IMR-90 (cell line): ENCODE results near the gene PHACTR3. TPM values are rescaled to one million over a fixed set of nuclear protein-coding genes. Genes with fewer than 3 reads are reported as not detected.

Source experiments
- ATAC-seq: fragments of 200-7000 bp; cut with Tn5 transposase; 2 replicates; pipeline ENCODE4 v1.9.1; 2020; ENCODE audit warnings: low read depth, mild to moderate bottlenecking, moderate library complexity
- BruUV-seq: library from RNA; stranded (reverse); fragments of 400-500 nt; replicated peaks from 2 replicates; lab custom pipeline; 2021; lab: Mats Ljungman, UMichigan
- CTCF ChIA-PET: fragments of 300-600 bp; formaldehyde crosslinking; extraction: SDS; loops from one replicate; lab custom pipeline; 2021; ENCODE audit warnings: antibody characterized with exemption; lab: Yijun Ruan, JAX
- POLR2A ChIA-PET: fragments of 300-600 bp; sonication (Branson Sonifier 250); formaldehyde crosslinking; loops from one replicate; lab custom pipeline; 2022; ENCODE audit warnings: antibody characterized with exemption; ENCODE audit not compliant: unreplicated experiment; lab: Charles Lee
- DNase-seq: peaks from one replicate; pipeline ENCODE4 v3.0.0; 2013
- H2AFZ ChIP-seq: replicated peaks from 2 replicates; pipeline ENCODE3; 2013; ENCODE audit warnings: low read length, mild to moderate bottlenecking; ENCODE audit not compliant: poor library complexity
- H2AK5ac ChIP-seq: 2 replicates; pipeline ENCODE4 v1.6.1; 2013; ENCODE audit warnings: low read depth, low read length, inconsistent platforms
- H2AK9ac ChIP-seq: replicated peaks from 2 replicates; pipeline ENCODE3; 2013; ENCODE audit warnings: mild to moderate bottlenecking, low read depth, low read length, moderate library complexity; ENCODE audit not compliant: poor library complexity
- H2BK120ac ChIP-seq: 2 replicates; pipeline ENCODE4 v1.6.1; 2013; ENCODE audit warnings: low read depth, low read length, inconsistent platforms
- H2BK15ac ChIP-seq: 3 replicates; pipeline ENCODE4 v1.6.1; 2013; ENCODE audit warnings: low read depth, low read length, inconsistent platforms
- H2BK20ac ChIP-seq: 2 replicates; pipeline ENCODE4 v1.6.1; 2013; ENCODE audit warnings: low read depth, mild to moderate bottlenecking, inconsistent platforms, low read length, moderate library complexity
- H2BK5ac ChIP-seq: 2 replicates; pipeline ENCODE4 v1.6.1; 2013; ENCODE audit warnings: mild to moderate bottlenecking, low read depth, low read length, inconsistent platforms; ENCODE audit not compliant: poor library complexity, severe bottlenecking
- H3K14ac ChIP-seq: replicated peaks from 2 replicates; pipeline ENCODE4 v1.6.1; 2013; ENCODE audit warnings: low read depth, low read length, inconsistent platforms
- H3K18ac ChIP-seq: 2 replicates; pipeline ENCODE4 v1.6.1; 2013; ENCODE audit warnings: low read depth, low read length, control low read depth
- H3K23ac ChIP-seq: 2 replicates; pipeline ENCODE4 v1.6.1; 2013; ENCODE audit warnings: low read depth, low read length, inconsistent platforms
- H3K27ac ChIP-seq: 2 replicates; pipeline ENCODE4 v1.5.1; 2013; ENCODE audit warnings: mild to moderate bottlenecking, control low read depth, low read length; ENCODE audit not compliant: insufficient read depth
- H3K27me3 ChIP-seq: 2 replicates; pipeline ENCODE4 v1.6.1; 2013; ENCODE audit warnings: low read length; ENCODE audit not compliant: control insufficient read depth, insufficient read depth
- H3K36me3 ChIP-seq: 2 replicates; pipeline ENCODE4 v1.6.1; 2013; ENCODE audit warnings: low read length, mixed read lengths; ENCODE audit not compliant: control insufficient read depth, insufficient read depth
- H3K4ac ChIP-seq: 2 replicates; pipeline ENCODE4 v1.6.1; 2013; ENCODE audit warnings: low read depth, low read length, inconsistent platforms
- H3K4me1 ChIP-seq: 2 replicates; pipeline ENCODE4 v1.6.1; 2013; ENCODE audit warnings: low read length, mixed read lengths; ENCODE audit not compliant: control insufficient read depth, insufficient read depth
- H3K4me2 ChIP-seq: 2 replicates; pipeline ENCODE4 v1.6.1; 2013; ENCODE audit warnings: low read depth, mild to moderate bottlenecking, control low read depth, low read length, moderate library complexity
- H3K4me3 ChIP-seq: 2 replicates; pipeline ENCODE4 v1.5.1; 2013; ENCODE audit warnings: low read depth, mild to moderate bottlenecking, control low read depth, low read length, moderate library complexity; ENCODE audit not compliant: insufficient read depth
- H3K56ac ChIP-seq: 2 replicates; pipeline ENCODE4 v1.6.1; 2013; ENCODE audit warnings: low read length, inconsistent platforms; ENCODE audit not compliant: insufficient read depth; ENCODE audit errors: extremely low read depth
- H3K79me1 ChIP-seq, 2 experiments: 2 replicates each; pipeline ENCODE4 v1.6.1; 2013; ENCODE audit warnings: low read length in 2 of 2, inconsistent platforms in 1 of 2, low read depth in 1 of 2
- H3K9ac ChIP-seq: 2 replicates; pipeline ENCODE4 v1.6.1; 2013; ENCODE audit warnings: low read depth, low read length, control low read depth
- H3K9me1 ChIP-seq: 2 replicates; pipeline ENCODE4 v1.6.1; 2013; ENCODE audit warnings: low read length, inconsistent platforms; ENCODE audit not compliant: insufficient read depth
- H3K9me3 ChIP-seq: 2 replicates; pipeline ENCODE4 v1.6.1; 2013; ENCODE audit warnings: low read length; ENCODE audit not compliant: control insufficient read depth, insufficient read depth
- H4K20me1 ChIP-seq: 2 replicates; pipeline ENCODE4 v1.6.1; 2013; ENCODE audit warnings: low read length, inconsistent platforms; ENCODE audit not compliant: insufficient read depth
- H4K5ac ChIP-seq: 2 replicates; pipeline ENCODE4 v1.6.1; 2013; ENCODE audit warnings: mild to moderate bottlenecking, low read depth, low read length, control low read depth
- H4K8ac ChIP-seq, 2 experiments: 2 replicates each; pipeline ENCODE4 v1.6.1; 2013; ENCODE audit warnings: low read depth in 2 of 2, low read length in 2 of 2, control low read depth in 1 of 2, inconsistent platforms in 1 of 2
- H4K91ac ChIP-seq: 2 replicates; pipeline ENCODE4 v1.6.1; 2013; ENCODE audit warnings: low read depth, low read length, inconsistent platforms; ENCODE audit not compliant: insufficient read depth
- BHLHE40 ChIP-seq: fragments of 150-350 bp; IDR thresholded peaks from 2 replicates; pipeline ENCODE4 v1.6.1; 2016; ENCODE audit warnings: mild to moderate bottlenecking, low read depth, low read length
- CEBPB ChIP-seq: IDR thresholded peaks from 2 replicates; pipeline ENCODE4 v1.6.1; 2012; ENCODE audit warnings: low read depth, low read length, improper control_type of control experiment
- CHD1 ChIP-seq: IDR thresholded peaks from 2 replicates; pipeline ENCODE4 v1.6.1; 2012; ENCODE audit warnings: low read depth, low read length, improper control_type of control experiment
- CTCF ChIP-seq: conservative IDR thresholded peaks from 2 replicates; pipeline ENCODE4 v1.5.1; 2012; ENCODE audit warnings: mild to moderate bottlenecking, low read depth, low read length, improper control_type of control experiment
- FOS ChIP-seq: fragments of 150-350 bp; IDR thresholded peaks from 2 replicates; pipeline ENCODE4 v1.6.1; 2016; ENCODE audit warnings: low read depth, low read length
- MAFK ChIP-seq: IDR thresholded peaks from 2 replicates; pipeline ENCODE4 v1.6.1; 2012; ENCODE audit warnings: low read depth, low read length, improper control_type of control experiment
- MAZ ChIP-seq: IDR thresholded peaks from 2 replicates; pipeline ENCODE4 v1.6.1; 2012; ENCODE audit warnings: low read depth, mild to moderate bottlenecking, low read length, improper control_type of control experiment, moderate library complexity, borderline replicate concordance
- MXI1 ChIP-seq: IDR thresholded peaks from 2 replicates; pipeline ENCODE4 v1.6.1; 2012; ENCODE audit warnings: low read depth, mild to moderate bottlenecking, low read length, moderate library complexity, borderline replicate concordance
- NFE2L2 ChIP-seq: fragments of 150-350 bp; IDR thresholded peaks from 2 replicates; pipeline ENCODE4 v1.6.1; 2016; ENCODE audit warnings: low read depth, mild to moderate bottlenecking, low read length
- POLR2A ChIP-seq: IDR thresholded peaks from 2 replicates; pipeline ENCODE4 v1.6.1; 2012; ENCODE audit warnings: mild to moderate bottlenecking, low read depth, low read length
- RAD21 ChIP-seq: IDR thresholded peaks from 2 replicates; pipeline ENCODE4 v1.6.1; 2012; ENCODE audit warnings: low read length, improper control_type of control experiment
- RCOR1 ChIP-seq: IDR thresholded peaks from 2 replicates; pipeline ENCODE4 v1.6.1; 2012; ENCODE audit warnings: mild to moderate bottlenecking, low read length, improper control_type of control experiment; ENCODE audit not compliant: insufficient replicate concordance
- RFX5 ChIP-seq: IDR thresholded peaks from 2 replicates; pipeline ENCODE4 v1.8.0; 2012; ENCODE audit warnings: low read depth, mild to moderate bottlenecking, low read length, moderate library complexity
- SMC3 ChIP-seq: fragments of 150-350 bp; IDR thresholded peaks from 2 replicates; pipeline ENCODE4 v1.6.1; 2016; ENCODE audit warnings: low read depth, mild to moderate bottlenecking, antibody characterized with exemption, low read length, moderate library complexity
- WGBS, 2 experiments: methylation state at CpG; one replicate each; pipeline versions ENCODE4 v1.1.5 to v1.1.7; 2013; ENCODE audit warnings: missing lambda C conversion rate in 2 of 2; ENCODE audit not compliant: insufficient read length in 1 of 2; ENCODE audit errors: extremely low coverage in 2 of 2; 5-methylcytosine and 5-hydroxymethylcytosine counted together
- dilution Hi-C: fragments of 300-500 bp; cut with HindIII; formaldehyde crosslinking; loops from one replicate; pipeline ENCODE4 v1.14.3; 2018; ENCODE audit warnings: low sequenced_read_pairs; ENCODE audit not compliant: unreplicated experiment
- in situ Hi-C: fragments of 300-500 bp; cut with MboI; formaldehyde crosslinking; loops from 3 replicates; pipeline ENCODE4 v1.14.3; 2019; ENCODE audit warnings: low sequenced_read_pairs, inconsistent platforms, mixed read lengths
- intact Hi-C: fragments of 100-400 bp; cut with micrococcal nuclease; formaldehyde crosslinking; loops from 2 replicates; pipeline ENCODE4 v1.10.0; 2022
- polyA plus RNA-seq, 3 experiments: library from polyadenylated mRNA; depleted of rRNA; stranded (reverse); fragments of >200 nt; gene quantifications; 2 replicates each; pipeline ENCODE4 v1.2.3, GENCODE V29; 2012; ENCODE audit warnings: low replicate concordance in 1 of 3
- total RNA-seq: library from RNA; depleted of rRNA; stranded (reverse); fragments of >200 nt; gene quantifications from 2 replicates; pipeline ENCODE4 v1.2.3, GENCODE V29; 2012
- TF ChIP-seq, protein P1 (sequence below): fragments of 150-350 bp; IDR thresholded peaks from 2 replicates; pipeline ENCODE4 v1.6.1; 2016; ENCODE audit warnings: low read depth, mild to moderate bottlenecking, low read length, moderate library complexity, borderline replicate concordance
- TF ChIP-seq, protein P2 (sequence below): fragments of 150-350 bp; IDR thresholded peaks from 2 replicates; pipeline ENCODE4 v1.6.1; 2017; ENCODE audit warnings: mild to moderate bottlenecking, antibody characterized with exemption, low read length, low read depth

PHACTR3 gene
- total and polyA plus RNA-seq, 2 of the 4 experiments (the other 2 are of a cell fraction): not detected

DNA sequence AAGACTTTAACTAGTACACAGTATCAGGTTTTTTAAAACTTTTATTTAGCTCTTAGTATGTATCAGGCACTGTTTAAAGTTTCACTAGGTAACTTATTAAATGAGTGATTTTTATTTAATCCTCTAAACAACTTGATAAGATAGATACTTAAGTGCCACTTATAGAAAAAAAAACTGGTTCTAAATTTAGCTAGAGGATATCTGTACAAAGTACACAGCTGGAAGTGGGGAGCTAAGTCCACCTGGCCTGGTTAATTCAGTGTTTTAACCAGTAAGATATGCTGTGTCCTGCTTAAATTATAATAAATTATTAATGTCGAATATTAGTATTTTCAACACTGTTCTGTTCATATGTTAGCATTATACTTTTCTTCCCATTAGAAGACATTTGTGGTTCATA lies 291.6 kb downstream of the PHACTR3 start:
- Histone ChIP-seq H3K4me2 (no peak overlapping the region), H3K9me3 (no peaks in the 10 kb centered on the region), H3K9ac (no peak overlapping the region), H3K14ac (no peak overlapping the region), H3K27ac (no peak overlapping the region), H3K4ac (no peak overlapping the region), H2AK9ac (no peak overlapping the region), H3K36me3 (no peaks in the 10 kb centered on the region), H2AK5ac (no peak overlapping the region), H3K56ac (no peak overlapping the region), H2BK5ac (no peak overlapping the region), H4K5ac (no peak overlapping the region), H3K4me1 (no peaks in the 10 kb centered on the region), H3K79me1 (no peaks in the 10 kb centered on the region), H3K4me3 (no peak overlapping the region), H2BK15ac (no peak overlapping the region), H4K8ac (no peak overlapping the region), H2BK120ac (no peak overlapping the region), H4K20me1 (no peaks in the 10 kb centered on the region), H3K18ac (no peak overlapping the region), H4K91ac (no peak overlapping the region), H3K23ac (no peak overlapping the region), H2BK20ac (no peak overlapping the region), H3K27me3 (no peaks in the 10 kb centered on the region), H2AFZ (no peak overlapping the region), H3K9me1 (no peaks in the 10 kb centered on the region)
- intact Hi-C loops: no loop called here
- ChIA-PET POLR2A (no interaction called here), CTCF (no interaction called here)
- BruUV-seq: no TSS peak
- ATAC-seq: no peak
- WGBS, 2 experiments: no CpG with 5 or more reads among the region's 1 CpG
- DNase-seq: no peak
- TF ChIP-seq RCOR1 (no peak), CEBPB (no peak), MXI1 (no peak), FOS (no peak), SMC3 (no peak), BHLHE40 (no peak), NFE2L2 (no peak), MAFK (no peak), POLR2A (no peak), RAD21 (no peak), CHD1 (no peak), MAZ (no peak), CTCF (no peak), RFX5 (no peak)
- TF ChIP-seq, protein P1, sequence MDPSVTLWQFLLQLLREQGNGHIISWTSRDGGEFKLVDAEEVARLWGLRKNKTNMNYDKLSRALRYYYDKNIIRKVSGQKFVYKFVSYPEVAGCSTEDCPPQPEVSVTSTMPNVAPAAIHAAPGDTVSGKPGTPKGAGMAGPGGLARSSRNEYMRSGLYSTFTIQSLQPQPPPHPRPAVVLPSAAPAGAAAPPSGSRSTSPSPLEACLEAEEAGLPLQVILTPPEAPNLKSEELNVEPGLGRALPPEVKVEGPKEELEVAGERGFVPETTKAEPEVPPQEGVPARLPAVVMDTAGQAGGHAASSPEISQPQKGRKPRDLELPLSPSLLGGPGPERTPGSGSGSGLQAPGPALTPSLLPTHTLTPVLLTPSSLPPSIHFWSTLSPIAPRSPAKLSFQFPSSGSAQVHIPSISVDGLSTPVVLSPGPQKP: no peak
- TF ChIP-seq, protein P2, sequence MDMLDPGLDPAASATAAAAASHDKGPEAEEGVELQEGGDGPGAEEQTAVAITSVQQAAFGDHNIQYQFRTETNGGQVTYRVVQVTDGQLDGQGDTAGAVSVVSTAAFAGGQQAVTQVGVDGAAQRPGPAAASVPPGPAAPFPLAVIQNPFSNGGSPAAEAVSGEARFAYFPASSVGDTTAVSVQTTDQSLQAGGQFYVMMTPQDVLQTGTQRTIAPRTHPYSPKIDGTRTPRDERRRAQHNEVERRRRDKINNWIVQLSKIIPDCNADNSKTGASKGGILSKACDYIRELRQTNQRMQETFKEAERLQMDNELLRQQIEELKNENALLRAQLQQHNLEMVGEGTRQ: no peak
- dilution Hi-C loops: no loop called here
- in situ Hi-C loops: no loop called here
